Duodenal mucosa (tissue), 2 donors: ENCODE measurements around the gene ALG14.
"Not testable (repeated sequence)": the region's sequence is repeated elsewhere in the genome, so short reads cannot be mapped to it uniquely, and the experiment has no call there.

ENCODE experiments used
- H3K27ac ChIP-seq: one replicate; pipeline ENCODE4 v1.7.0; 2013; ENCODE audit warnings: low read depth, low read length
- H3K27me3 ChIP-seq, 2 donors: one replicate each; pipeline ENCODE4 v1.7.0; 2013; ENCODE audit warnings: low read length in 2 of 2, control low read depth in 1 of 2; ENCODE audit not compliant: insufficient read depth in 2 of 2, control insufficient read depth in 1 of 2
- H3K36me3 ChIP-seq, 2 donors: one replicate each; pipeline ENCODE4 v1.7.0; 2013; ENCODE audit warnings: low read length in 2 of 2, control low read depth in 1 of 2; ENCODE audit not compliant: insufficient read depth in 2 of 2, control insufficient read depth in 1 of 2
- H3K4me1 ChIP-seq, 2 donors: one replicate each; pipeline ENCODE4 v1.7.0; 2013; ENCODE audit warnings: low read length in 2 of 2, control low read depth in 1 of 2; ENCODE audit not compliant: insufficient read depth in 2 of 2, control insufficient read depth in 1 of 2
- H3K4me3 ChIP-seq, 2 donors: one replicate each; pipeline ENCODE4 v1.7.0; 2013; ENCODE audit warnings: low read length in 2 of 2, low read depth in 1 of 2
- H3K9ac ChIP-seq, 2 donors: one replicate each; pipeline ENCODE4 v1.7.0; 2013; ENCODE audit warnings: low read length in 2 of 2, low read depth in 1 of 2
- H3K9me3 ChIP-seq, 2 donors: one replicate each; pipeline ENCODE4 v1.7.0; 2013; ENCODE audit warnings: low read length in 2 of 2, control low read depth in 1 of 2; ENCODE audit not compliant: control insufficient read depth in 1 of 2

Gene ALG14

GRCh38 chr1:95029532-95029931, 43.2 kb downstream of the ALG14 start:
- peaks cover 0 to 9% of the 10 kb centered on the region in 2 donors for H3K36me3 ChIP-seq
- H3K4me3 ChIP-seq = no peak overlapping the region
- no peaks in the 10 kb centered on the region for H3K4me1 ChIP-seq
- no peaks in the 10 kb centered on the region for H3K27me3 ChIP-seq
- peaks cover 5% of the 10 kb centered on the region in 2 donors for H3K9me3 ChIP-seq
- no peak overlapping the region for H3K27ac ChIP-seq
- H3K9ac ChIP-seq = no peak overlapping the region

GRCh38 chr1:95028954-95029353, 43.8 kb downstream of the ALG14 start:
- no peak overlapping the region for H3K4me3 ChIP-seq
- no peaks in the 10 kb centered on the region for H3K4me1 ChIP-seq
- peaks cover 0 to 9% of the 10 kb centered on the region in 2 donors for H3K36me3 ChIP-seq
- no peak overlapping the region for H3K9ac ChIP-seq
- no peaks in the 10 kb centered on the region for H3K27me3 ChIP-seq
- no peak overlapping the region for H3K27ac ChIP-seq
- peaks cover 5% of the 10 kb centered on the region in 2 donors for H3K9me3 ChIP-seq

- Histone ChIP-seq H3K4me1 (peaks cover 8 to 9% of the 10 kb centered on the region in 2 donors), H3K36me3 (peaks cover 0 to 9% of the 10 kb centered on the region in 2 donors), H3K27ac (no peak overlapping the region), H3K27me3 (no peaks in the 10 kb centered on the region), H3K4me3 (no peak overlapping the region), H3K9me3 (peaks cover 5% of the 10 kb centered on the region in 2 donors), H3K9ac (no peak overlapping the region)
Observed at GRCh38 chr1:95027046-95027445, 45.7 kb downstream of the ALG14 start.

- Histone ChIP-seq H3K9me3 (peaks cover 3 to 5% of the 10 kb centered on the region in 2 donors), H3K27ac (no peak overlapping the region), H3K9ac (no peak overlapping the region), H3K27me3 (no peaks in the 10 kb centered on the region), H3K36me3 (peaks cover 0 to 9% of the 10 kb centered on the region in 2 donors), H3K4me1 (peaks cover 13 to 22% of the 10 kb centered on the region in 2 donors), H3K4me3 (no peak overlapping the region)
Observed at GRCh38 chr1:95023399-95024043, 49.2 kb downstream of the ALG14 start.

GRCh38 chr1:95022644-95022926, 50.2 kb downstream of the ALG14 start:
- peaks cover 3 to 5% of the 10 kb centered on the region in 2 donors for H3K9me3 ChIP-seq
- no peak overlapping the region for H3K4me3 ChIP-seq
- H3K27ac ChIP-seq = no peak overlapping the region
- peaks cover 13 to 22% of the 10 kb centered on the region in 2 donors for H3K4me1 ChIP-seq
- H3K9ac ChIP-seq = no peak overlapping the region
- H3K36me3 ChIP-seq = peaks cover 0 to 9% of the 10 kb centered on the region in 2 donors
- H3K27me3 ChIP-seq = no peaks in the 10 kb centered on the region

- Histone ChIP-seq H3K36me3 (peaks cover 0 to 9% of the 10 kb centered on the region in 2 donors), H3K9ac (no peak overlapping the region), H3K4me1 (peaks cover 13 to 22% of the 10 kb centered on the region in 2 donors), H3K27me3 (no peaks in the 10 kb centered on the region), H3K27ac (no peak overlapping the region), H3K9me3 (peaks cover 3 to 5% of the 10 kb centered on the region in 2 donors), H3K4me3 (no peak overlapping the region)
Observed at GRCh38 chr1:95021805-95022643, 50.7 kb downstream of the ALG14 start.

- H3K9ac ChIP-seq = no peak overlapping the region
Observed at GRCh38 chr1:95021119-95021518, 51.6 kb downstream of the ALG14 start.

GRCh38 chr1:95019466-95019865, 53.3 kb downstream of the ALG14 start:
- not testable (repeated sequence) for H3K27me3 ChIP-seq, H3K36me3 ChIP-seq, H3K4me3 ChIP-seq, H3K9me3 ChIP-seq, H3K9ac ChIP-seq, H3K27ac ChIP-seq
- peaks cover 13 to 22% of the 10 kb centered on the region in 2 donors for H3K4me1 ChIP-seq

More at GRCh38 chr1:95021119-95021518, 51.6 kb downstream of the ALG14 start:
- Histone ChIP-seq H3K9me3 (peaks cover 3 to 5% of the 10 kb centered on the region in 2 donors), H3K27me3 (no peaks in the 10 kb centered on the region), H3K4me3 (no peak overlapping the region), H3K27ac (no peak overlapping the region), H3K36me3 (peaks cover 0 to 7% of the 10 kb centered on the region in 2 donors), H3K4me1 (peaks cover 13 to 22% of the 10 kb centered on the region in 2 donors)

GRCh38 chr1:95018602-95019369, 54.0 kb downstream of the ALG14 start:
- peaks cover 13 to 22% of the 10 kb centered on the region in 2 donors for H3K4me1 ChIP-seq
- no peaks in the 10 kb centered on the region for H3K27me3 ChIP-seq
- no peak overlapping the region for H3K9ac ChIP-seq
- H3K36me3 ChIP-seq = no peaks in the 10 kb centered on the region
- no peaks in the 10 kb centered on the region for H3K9me3 ChIP-seq
- no peak overlapping the region for H3K27ac ChIP-seq
- no peak overlapping the region for H3K4me3 ChIP-seq

GRCh38 chr1:95017775-95018174, 55.0 kb downstream of the ALG14 start:
- Histone ChIP-seq H3K27ac (no peak overlapping the region), H3K4me1 (peaks cover 13 to 19% of the 10 kb centered on the region in 2 donors), H3K27me3 (no peaks in the 10 kb centered on the region), H3K9ac (no peak overlapping the region), H3K36me3 (no peaks in the 10 kb centered on the region), H3K9me3 (no peaks in the 10 kb centered on the region), H3K4me3 (no peak overlapping the region)
